DMS 273 (cell line): ENCODE data around the gene CERK.

Source experiments
- DNase-seq: peaks from one replicate; lab custom pipeline; 2025; ENCODE audit not compliant: unreplicated experiment; lab: John Stamatoyannopoulos, UW

Gene CERK

GRCh38 chr22:46703996-46704370 is 34.1 kb downstream of the CERK start:
- no peak for DNase-seq

- no peak for DNase-seq
Measured at GRCh38 chr22:46703171-46703995, 34.7 kb downstream of the CERK start.

- no peak for DNase-seq
Measured at GRCh38 chr22:46701262-46701661, 36.8 kb downstream of the CERK start.

- no peak for DNase-seq
Measured at GRCh38 chr22:46699091-46699490, 39.0 kb downstream of the CERK start.

- no peak for DNase-seq
Measured at GRCh38 chr22:46697811-46698515, 40.1 kb downstream of the CERK start.

GRCh38 chr22:46696614-46697013 is 41.4 kb downstream of the CERK start:
- DNase-seq: no peak

GRCh38 chr22:46696229-46696518 is 41.9 kb downstream of the CERK start:
- no peak for DNase-seq

GRCh38 chr22:46695346-46696228 is 42.5 kb downstream of the CERK start:
- no peak for DNase-seq

- DNase-seq: no peak
Measured at GRCh38 chr22:46694416-46695170, 43.5 kb downstream of the CERK start.

- no peak for DNase-seq
Measured at GRCh38 chr22:46693634-46694415, 44.2 kb downstream of the CERK start.

- DNase-seq: no peak
Measured at GRCh38 chr22:46691571-46691970, 46.5 kb downstream of the CERK start.

- no peak for DNase-seq
Measured at GRCh38 chr22:46690146-46690545, 47.9 kb downstream of the CERK start.

GRCh38 chr22:46688949-46689348 is 49.1 kb downstream of the CERK start:
- no peak for DNase-seq

GRCh38 chr22:46687460-46687859 is 50.6 kb downstream of the CERK start:
- no peak for DNase-seq

GRCh38 chr22:46687048-46687444 is 51.0 kb downstream of the CERK start:
- no peak for DNase-seq

GRCh38 chr22:46686221-46687047 is 51.6 kb downstream of the CERK start:
- no peak for DNase-seq

GRCh38 chr22:46684706-46685105 is 53.3 kb downstream of the CERK start:
- peak; percentile 37 for DNase-seq

- no peak for DNase-seq
Measured at GRCh38 chr22:46682011-46682731, 55.9 kb downstream of the CERK start.

GRCh38 chr22:46681010-46681409 is 57.0 kb downstream of the CERK start:
- DNase-seq: peak; percentile 43
